Duodenal mucosa (tissue), 2 donors: ENCODE results near the gene FUS.
"Not testable (repeated sequence)": the region's sequence is repeated elsewhere in the genome, so short reads cannot be mapped to it uniquely, and the experiment has no call there.

Experiments used
- H3K27ac ChIP-seq: one replicate; pipeline ENCODE4 v1.7.0; 2013; ENCODE audit warnings: low read depth, low read length
- H3K27me3 ChIP-seq, 2 donors: one replicate each; pipeline ENCODE4 v1.7.0; 2013; ENCODE audit warnings: low read length in 2 of 2, control low read depth in 1 of 2; ENCODE audit not compliant: insufficient read depth in 2 of 2, control insufficient read depth in 1 of 2
- H3K36me3 ChIP-seq, 2 donors: one replicate each; pipeline ENCODE4 v1.7.0; 2013; ENCODE audit warnings: low read length in 2 of 2, control low read depth in 1 of 2; ENCODE audit not compliant: insufficient read depth in 2 of 2, control insufficient read depth in 1 of 2
- H3K4me1 ChIP-seq, 2 donors: one replicate each; pipeline ENCODE4 v1.7.0; 2013; ENCODE audit warnings: low read length in 2 of 2, control low read depth in 1 of 2; ENCODE audit not compliant: insufficient read depth in 2 of 2, control insufficient read depth in 1 of 2
- H3K4me3 ChIP-seq, 2 donors: one replicate each; pipeline ENCODE4 v1.7.0; 2013; ENCODE audit warnings: low read length in 2 of 2, low read depth in 1 of 2
- H3K9ac ChIP-seq, 2 donors: one replicate each; pipeline ENCODE4 v1.7.0; 2013; ENCODE audit warnings: low read length in 2 of 2, low read depth in 1 of 2
- H3K9me3 ChIP-seq, 2 donors: one replicate each; pipeline ENCODE4 v1.7.0; 2013; ENCODE audit warnings: low read length in 2 of 2, control low read depth in 1 of 2; ENCODE audit not compliant: control insufficient read depth in 1 of 2

FUS gene

DNA sequence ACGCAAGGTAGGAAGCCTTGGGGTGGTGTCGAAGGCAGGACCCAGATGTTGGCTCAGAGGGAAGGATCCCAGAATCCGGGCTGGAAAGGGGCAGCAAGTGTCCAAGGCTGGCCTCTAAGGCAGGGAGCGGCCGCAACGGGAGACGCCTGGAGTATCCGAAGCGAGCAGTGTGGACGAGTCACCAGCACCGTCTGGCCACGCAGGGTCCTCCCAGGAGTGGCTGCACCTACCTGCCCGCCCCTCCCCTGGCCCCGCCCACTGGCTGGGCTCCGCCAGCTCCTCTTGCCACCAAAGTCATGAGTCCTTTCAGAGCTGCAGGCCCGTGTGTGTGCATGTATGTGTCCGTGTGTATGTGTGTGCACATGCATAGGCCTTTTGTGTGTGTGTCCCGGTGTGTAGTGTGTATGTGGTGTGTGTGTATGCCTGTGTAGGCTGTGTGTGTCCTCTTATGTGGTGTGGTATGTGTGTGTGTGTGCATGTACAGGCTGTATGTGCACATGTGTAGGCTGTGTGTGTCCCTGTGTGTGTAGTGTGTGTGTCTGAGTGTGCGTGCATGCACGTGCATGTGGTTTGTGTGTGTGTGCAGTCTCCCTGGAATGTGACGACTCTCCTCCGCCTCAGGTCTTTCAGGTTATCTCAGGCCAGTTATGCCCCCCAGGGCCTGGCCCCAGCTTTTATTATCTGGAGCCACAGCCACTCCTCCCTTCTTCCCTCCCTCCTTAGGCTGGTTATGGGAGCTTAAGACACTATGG is 44.2 kb upstream of the FUS start, which contains the start of gene PRSS8:
Gene PRSS8 (minus strand): TSS at position 193 of the 752 bp plus-strand sequence. CDS start 229 bp downstream, outside the sequence.
- peaks cover 10 to 20% of the 10 kb centered on the region in 2 donors for H3K36me3 ChIP-seq
- H3K27ac ChIP-seq: peak within 1 kb of the TSS; percentile 86
- no peaks in the 10 kb centered on the region for H3K9me3 ChIP-seq
- H3K4me3 ChIP-seq: peak within 1 kb of the TSS; percentile 78 to 98
- peaks cover 43 to 57% of the 10 kb centered on the region in 2 donors for H3K4me1 ChIP-seq
- peak within 1 kb of the TSS; percentile 96 to 100 for H3K9ac ChIP-seq
- H3K27me3 ChIP-seq: no peaks in the 10 kb centered on the region

DNA sequence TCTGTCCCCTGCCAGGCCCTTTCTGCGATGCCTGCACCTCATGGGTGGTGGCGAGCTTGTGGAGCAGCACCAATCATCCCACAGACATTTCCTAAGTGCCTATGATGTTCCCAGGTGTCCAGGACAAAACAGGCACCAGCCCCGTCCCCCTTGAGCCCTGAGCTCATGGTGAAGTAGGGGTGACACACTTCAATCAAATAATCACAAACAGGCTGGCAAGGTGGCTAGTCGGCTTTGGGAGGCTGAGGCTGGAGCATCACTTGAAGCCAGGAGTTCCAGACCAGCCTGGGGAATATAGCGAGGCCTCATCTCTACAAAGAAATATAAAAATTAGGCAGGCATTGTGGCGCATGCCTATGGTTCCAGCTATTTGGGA is 43.7 kb upstream of the FUS start:
- no peak overlapping the region for H3K4me3 ChIP-seq
- no peaks in the 10 kb centered on the region for H3K9me3 ChIP-seq
- H3K27me3 ChIP-seq: no peaks in the 10 kb centered on the region
- no peak overlapping the region for H3K27ac ChIP-seq
- peaks cover 43 to 59% of the 10 kb centered on the region in 2 donors for H3K4me1 ChIP-seq
- peaks cover 10 to 17% of the 10 kb centered on the region in 2 donors for H3K36me3 ChIP-seq
- H3K9ac ChIP-seq: no peak overlapping the region

DNA sequence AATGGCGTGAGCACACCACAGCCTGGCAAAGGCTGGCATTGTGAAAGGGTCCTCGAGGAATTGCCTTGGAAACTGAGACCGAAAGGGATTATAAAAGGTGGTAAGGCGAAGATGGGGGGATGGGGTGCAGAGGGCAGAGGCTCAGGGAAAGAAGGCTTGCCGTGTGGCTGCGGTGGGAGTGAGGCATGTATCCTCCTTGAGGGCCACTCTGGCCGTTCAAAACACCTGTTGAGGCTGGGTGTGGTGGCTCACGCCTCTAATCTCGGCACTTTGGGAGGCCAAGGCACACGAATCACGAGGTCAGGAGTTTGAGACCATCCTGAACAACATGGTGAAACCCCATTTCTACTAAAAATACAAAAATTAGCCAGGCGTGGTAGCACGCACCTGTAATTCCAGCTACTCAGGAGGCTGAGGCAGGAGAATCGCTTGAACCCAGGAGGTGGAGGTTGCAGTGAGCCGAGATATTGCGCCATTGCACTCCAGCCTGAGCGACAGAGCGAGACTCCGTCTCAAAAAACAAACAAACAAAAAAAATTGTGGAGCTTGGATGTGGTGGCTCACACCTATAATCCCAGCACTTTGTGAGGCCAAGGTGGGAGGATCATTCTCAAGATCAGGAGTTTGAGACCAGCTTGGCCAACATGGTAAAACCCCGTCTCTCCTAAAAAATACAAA is 43.0 kb upstream of the FUS start:
- not testable (repeated sequence) for H3K4me3 ChIP-seq, H3K9ac ChIP-seq, H3K9me3 ChIP-seq, H3K27me3 ChIP-seq, H3K27ac ChIP-seq
- H3K4me1 ChIP-seq: peaks cover 45 to 59% of the 10 kb centered on the region in 2 donors
- peaks cover 10 to 15% of the 10 kb centered on the region in 2 donors for H3K36me3 ChIP-seq

DNA sequence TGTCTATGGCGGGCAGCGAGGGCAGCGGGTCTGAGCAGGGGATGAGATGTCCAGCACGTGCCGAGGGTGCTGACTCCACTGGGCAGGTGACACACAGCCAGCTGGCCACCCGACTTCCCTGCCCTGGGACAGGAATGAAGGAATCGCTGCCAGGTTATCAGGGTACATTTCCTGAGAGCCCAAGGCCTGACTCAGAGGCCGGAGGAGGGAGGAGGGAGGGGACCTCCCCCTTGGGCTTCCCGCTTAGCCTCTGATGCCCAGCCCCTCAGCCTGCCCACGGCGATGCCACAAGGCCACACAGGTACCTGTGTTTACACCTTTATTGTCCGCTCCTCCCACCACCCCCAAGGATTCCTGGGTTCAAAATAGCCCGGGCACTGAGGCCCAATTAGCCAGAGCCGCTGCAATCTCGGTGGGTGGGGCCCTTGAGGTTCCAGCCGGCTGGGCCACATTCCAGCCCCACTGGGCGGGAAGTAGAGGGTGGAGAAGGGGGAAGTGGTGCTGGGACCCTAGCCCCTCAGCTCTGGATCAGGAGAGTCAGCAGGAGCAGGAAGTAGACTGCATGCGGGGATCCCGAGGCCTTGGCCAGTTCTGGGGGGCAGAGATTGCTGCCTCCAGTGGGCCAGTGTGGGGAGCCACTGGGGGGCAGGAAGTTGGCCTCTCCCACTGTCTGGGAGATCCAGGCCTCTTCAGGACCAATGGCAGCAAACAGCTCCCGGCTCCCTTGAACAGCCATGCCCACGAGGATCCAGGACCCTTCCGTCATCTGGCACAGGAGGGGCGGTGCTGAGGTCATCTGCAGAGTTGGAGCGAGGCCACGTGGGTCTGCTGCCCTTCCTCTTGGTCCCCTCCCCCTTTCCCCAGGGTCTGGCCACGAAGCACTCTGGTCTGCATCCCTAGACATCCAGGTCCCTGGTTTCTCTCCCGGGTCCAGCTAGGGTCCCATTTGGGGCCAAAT is 41.0 kb upstream of the FUS start:
- peak overlapping the region; percentile 73 for H3K27ac ChIP-seq
- H3K9me3 ChIP-seq: no peaks in the 10 kb centered on the region
- H3K4me1 ChIP-seq: peaks cover 33 to 44% of the 10 kb centered on the region in 2 donors
- peaks cover 0 to under 1% of the 10 kb centered on the region in 2 donors for H3K36me3 ChIP-seq
- peak overlapping the region; percentile 43 to 54 for H3K9ac ChIP-seq
- no peaks in the 10 kb centered on the region for H3K27me3 ChIP-seq
- H3K4me3 ChIP-seq: peak overlapping the region in 1 of 2 donors; percentile 27

DNA sequence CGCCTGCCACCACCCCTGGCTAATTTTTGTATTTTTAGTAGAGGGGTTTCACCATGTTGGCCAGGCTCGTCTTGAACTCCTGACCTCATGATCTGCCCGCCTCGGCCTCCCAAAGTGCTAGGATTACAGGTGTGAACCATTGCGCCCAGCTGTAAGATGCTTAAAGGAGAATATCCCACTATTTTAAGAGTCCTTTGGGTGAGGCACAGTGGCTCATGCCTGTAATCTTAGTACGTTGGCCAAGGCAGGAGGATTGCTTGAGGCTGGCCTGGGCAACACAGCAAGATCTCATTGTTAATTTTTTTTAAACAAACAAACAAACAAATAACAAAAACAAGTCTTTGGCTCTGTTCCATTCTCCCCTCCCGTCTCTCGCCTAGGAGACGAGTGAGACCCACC is 38.9 kb upstream of the FUS start:
- peak overlapping the region; percentile 59 to 80 for H3K9ac ChIP-seq
- H3K4me1 ChIP-seq: peaks cover 29 to 39% of the 10 kb centered on the region in 2 donors
- H3K36me3 ChIP-seq, H3K27me3 ChIP-seq, H3K9me3 ChIP-seq: not testable (repeated sequence)
- peak overlapping the region; percentile 80 for H3K27ac ChIP-seq
- H3K4me3 ChIP-seq: peak overlapping the region in 1 of 2 donors; percentile 60

DNA sequence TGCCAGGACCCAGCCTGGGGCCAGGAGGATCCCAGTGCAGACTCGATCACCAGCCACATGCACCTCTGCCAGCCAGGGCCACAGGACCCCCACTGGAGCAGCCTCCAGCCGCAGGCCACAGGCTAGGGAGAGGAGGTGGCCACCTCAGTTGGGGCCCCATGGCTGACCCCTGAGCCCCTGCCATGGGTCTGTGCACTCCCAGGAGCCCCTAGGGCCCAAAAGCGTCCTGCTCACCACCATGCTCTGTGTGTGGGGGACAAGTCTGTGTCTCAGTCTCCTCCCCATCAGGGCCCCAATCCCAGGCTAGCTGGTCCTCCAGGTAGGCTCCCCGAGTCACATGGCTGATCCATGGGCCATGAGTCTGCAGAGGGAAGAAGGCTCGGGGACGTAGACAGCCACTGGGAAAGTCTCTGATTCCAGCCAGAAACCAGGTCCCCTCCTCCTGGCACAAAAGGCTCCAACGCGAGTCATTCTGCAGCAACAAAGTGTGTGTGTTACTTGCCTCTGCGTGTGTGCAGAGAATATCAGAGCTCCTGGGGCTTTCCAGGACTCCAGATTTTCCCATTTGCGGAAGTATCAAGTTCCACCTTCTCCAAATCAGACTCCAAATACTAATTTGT is 38.3 kb upstream of the FUS start:
- Histone ChIP-seq H3K9ac (peak overlapping the region; percentile 59 to 80), H3K27me3 (peaks cover 0 to 4% of the 10 kb centered on the region in 2 donors), H3K36me3 (no peaks in the 10 kb centered on the region), H3K4me1 (peaks cover 29 to 37% of the 10 kb centered on the region in 2 donors), H3K9me3 (no peaks in the 10 kb centered on the region), H3K27ac (peak overlapping the region; percentile 80), H3K4me3 (peak overlapping the region; percentile 58 to 60)

DNA sequence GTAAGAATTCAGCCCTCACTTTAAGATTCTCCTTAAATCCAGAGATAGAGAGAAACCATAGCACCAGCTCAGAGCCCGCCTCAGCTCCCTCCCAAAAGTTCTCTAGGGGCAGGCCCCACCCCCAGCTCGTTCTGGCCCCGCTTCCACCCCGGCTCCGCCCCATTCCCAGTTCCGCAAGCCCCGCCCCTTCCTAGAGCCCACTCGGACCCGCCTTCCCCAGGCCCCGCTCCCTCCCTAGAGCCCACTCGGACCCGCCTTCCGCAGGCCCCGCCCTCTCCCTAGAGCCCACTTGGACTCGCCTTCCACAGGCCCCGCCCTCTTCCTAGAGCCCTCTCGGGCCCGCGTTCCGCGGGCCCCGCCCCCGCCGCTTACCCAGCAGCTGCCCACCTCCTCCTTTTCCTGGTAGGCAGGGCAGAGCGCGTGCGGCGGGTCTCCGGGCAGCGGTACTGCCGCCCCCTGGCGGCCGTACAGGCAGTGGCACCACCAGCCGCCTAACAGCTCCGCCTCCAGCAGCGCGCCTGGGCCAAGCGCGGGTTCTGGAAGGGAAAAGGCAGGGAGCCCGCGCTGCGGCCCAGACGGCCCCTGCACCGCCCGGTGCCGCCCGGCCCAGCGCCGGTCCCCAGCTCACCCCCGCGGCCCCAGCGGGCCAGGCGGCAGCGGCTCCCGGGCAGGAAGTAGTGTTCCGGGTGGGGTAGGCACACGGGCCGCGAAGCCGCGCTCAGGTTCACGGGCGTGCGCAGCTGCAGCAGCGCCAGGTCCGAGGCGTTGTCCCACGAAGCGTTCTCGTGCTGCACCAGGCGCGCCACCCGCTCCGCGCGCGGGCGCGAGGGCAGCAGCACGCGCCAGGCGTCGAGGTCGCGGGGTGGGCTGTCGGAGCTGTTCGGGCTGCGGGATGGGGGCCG is 37.6 kb upstream of the FUS start:
- peaks cover 29 to 37% of the 10 kb centered on the region in 2 donors for H3K4me1 ChIP-seq

DNA sequence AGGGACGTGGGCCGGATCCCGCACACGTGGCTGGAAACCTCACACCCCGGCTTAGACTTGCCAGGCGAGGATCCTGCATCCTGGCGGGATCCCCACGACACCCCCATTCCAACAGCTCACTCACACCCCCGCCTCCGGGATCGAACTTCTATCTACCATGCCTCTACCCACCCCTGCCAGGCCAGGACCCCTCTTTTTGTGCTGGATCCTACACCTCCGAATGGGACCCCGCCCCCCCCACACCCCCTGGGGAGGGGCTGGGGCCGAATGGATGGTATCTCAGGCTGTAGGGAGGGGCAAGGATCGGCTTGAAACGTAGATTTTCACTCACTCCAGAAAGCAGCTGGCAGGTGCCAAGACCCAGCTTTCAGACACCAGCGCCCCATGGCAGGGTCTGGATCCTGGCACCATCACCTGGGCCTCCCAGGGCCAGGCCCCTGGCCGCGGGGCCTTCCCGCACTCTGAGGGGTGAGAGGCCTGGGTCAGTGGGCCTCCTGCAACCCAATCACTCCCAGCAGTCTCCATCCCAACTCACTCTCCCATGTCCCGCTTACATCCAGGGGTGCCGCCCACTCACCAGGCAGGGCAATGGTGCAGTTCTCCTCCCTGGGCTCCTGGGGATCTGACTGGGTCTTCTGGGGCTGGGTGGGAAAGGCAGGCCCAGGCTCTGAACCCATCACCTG is 36.8 kb upstream of the FUS start:
- peak overlapping the region; percentile 55 to 65 for H3K4me3 ChIP-seq
- H3K9me3 ChIP-seq: no peaks in the 10 kb centered on the region
- peak overlapping the region in 1 of 2 donors; percentile 55 for H3K9ac ChIP-seq
- no peaks in the 10 kb centered on the region for H3K36me3 ChIP-seq
- H3K4me1 ChIP-seq: peaks cover 30 to 35% of the 10 kb centered on the region in 2 donors
- H3K27ac ChIP-seq: no peak overlapping the region
- peaks cover 0 to 4% of the 10 kb centered on the region in 2 donors for H3K27me3 ChIP-seq

More for the DNA sequence above, 37.6 kb upstream of the FUS start:
- Histone ChIP-seq H3K27ac (peak overlapping the region; percentile 80), H3K9ac (peak overlapping the region; percentile 59 to 80), H3K4me3 (peak overlapping the region; percentile 58 to 65), H3K36me3 (no peaks in the 10 kb centered on the region), H3K9me3 (no peaks in the 10 kb centered on the region), H3K27me3 (peaks cover 0 to 4% of the 10 kb centered on the region in 2 donors)
